Measurements from ENCODE around the gene CILP2. TPM values are rescaled to one million over a fixed set of nuclear protein-coding genes. Genes with fewer than 3 reads are reported as not detected.
A peak's percentile ranks its signal among the peaks of the same experiment; 100 is the strongest.

Gene CILP2
- total RNA-seq, 4 donors from 2014 or later, result 0.19 to 0.27 TPM; not detected in 2

- ATAC-seq, result peak; percentile 23
- Histone ChIP-seq H3K9me3 (no peaks in the 10 kb centered on the region), H3K4me1 (no peaks in the 10 kb centered on the region), H3K27me3 (peaks cover 47% of the 10 kb centered on the region), H3K36me3 (no peaks in the 10 kb centered on the region), H3K27ac (no peak overlapping the region), H3K4me3 (no peak overlapping the region)
- WGBS, 2 donors (ENCODE audit: low coverage in 1 of 2), result 10% methylated on average over 2 of the region's 6 CpGs; no CpG with 5 or more reads in 1 of the 2 donors
- TF ChIP-seq POLR2A (IDR thresholded peaks at IDR 0.05) (no peak), CTCF (IDR thresholded peaks at IDR 0.05) (peak in 1 of 4 experiments; percentile 38)
These were observed 14.7 kb downstream of the CILP2 start for GRCh38 chr19:19552798-19553197.

DNA sequence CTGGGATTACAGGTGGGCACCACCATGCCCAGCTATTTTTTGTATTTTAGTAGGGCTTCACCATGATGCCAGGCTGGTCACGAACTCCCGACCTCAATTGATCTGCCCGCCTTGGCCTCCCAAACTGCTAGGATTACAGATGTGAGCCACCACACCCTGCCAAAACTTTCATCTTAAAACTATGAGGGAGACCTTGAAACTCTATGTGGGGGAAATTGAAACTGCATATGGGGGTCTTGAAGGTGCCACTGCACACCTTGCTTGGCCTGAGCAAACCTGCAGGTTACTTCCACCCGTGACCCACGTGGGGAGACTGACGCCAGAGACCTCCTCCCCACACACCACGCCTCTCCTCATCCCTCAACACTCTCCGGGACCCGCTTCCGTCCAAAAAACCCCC lies 15.6 kb downstream of the CILP2 start:
- H3K27me3 ChIP-seq, result peaks cover 39% of the 10 kb centered on the region
- no peak overlapping the region for H3K4me3 ChIP-seq
- WGBS, 2 donors (ENCODE audit: low coverage in 1 of 2), result 81 to 89% methylated on average over 3 to 5 of the region's 10 CpGs
- no peaks in the 10 kb centered on the region for H3K36me3 ChIP-seq
- H3K4me1 ChIP-seq, result no peaks in the 10 kb centered on the region
- TF ChIP-seq CTCF (IDR thresholded peaks at IDR 0.05) (no peak), POLR2A (IDR thresholded peaks at IDR 0.05) (no peak), EP300 (IDR thresholded peaks at IDR 0.05) (no peak), POLR2AphosphoS5 (IDR thresholded peaks at IDR 0.05) (no peak)
- ATAC-seq, result no peak
- H3K27ac ChIP-seq, result no peak overlapping the region
- H3K9me3 ChIP-seq, result no peaks in the 10 kb centered on the region

GRCh38 chr19:19554074-19555023 lies 16.3 kb downstream of the CILP2 start:
- Histone ChIP-seq H3K27me3 (peaks cover 32% of the 10 kb centered on the region), H3K9me3 (no peaks in the 10 kb centered on the region), H3K27ac (no peak overlapping the region), H3K4me3 (no peak overlapping the region), H3K4me1 (no peaks in the 10 kb centered on the region), H3K36me3 (no peaks in the 10 kb centered on the region)
- 20 to 38% methylated on average over 3 to 8 of the region's 34 CpGs for WGBS, 2 donors (ENCODE audit: low coverage in 1 of 2)
- peak; percentile 22 for ATAC-seq
- TF ChIP-seq POLR2AphosphoS5 (IDR thresholded peaks at IDR 0.05), result no peak
- TF ChIP-seq CTCF (IDR thresholded peaks at IDR 0.05), result peak in 3 of 4 experiments; percentile 36 to 80 (median 59)

DNA sequence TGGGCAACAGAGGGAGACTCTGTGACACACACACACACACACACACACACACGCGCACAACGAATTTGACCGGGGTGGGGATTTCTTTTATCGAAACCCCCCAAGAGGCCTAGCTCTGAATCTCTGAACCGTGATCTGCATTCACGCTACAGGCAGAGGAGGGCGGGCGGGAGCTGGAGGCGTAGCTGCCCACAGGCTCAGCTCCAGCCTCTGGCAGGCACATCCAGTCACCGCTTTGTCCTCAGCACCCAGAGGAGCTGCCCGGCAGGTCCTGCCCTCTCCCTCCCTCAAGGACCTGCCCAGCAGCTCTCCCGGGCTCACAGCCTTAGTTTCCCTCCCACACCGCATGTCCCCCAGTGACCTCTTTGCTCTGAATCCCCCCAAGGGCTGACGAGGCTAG lies 20.0 kb downstream of the CILP2 start:
- no peaks in the 10 kb centered on the region for H3K4me1 ChIP-seq
- H3K4me3 ChIP-seq, result no peak overlapping the region
- TF ChIP-seq CTCF (IDR thresholded peaks at IDR 0.05) (no peak), POLR2A (IDR thresholded peaks at IDR 0.05) (no peak), POLR2AphosphoS5 (IDR thresholded peaks at IDR 0.05) (no peak), EP300 (IDR thresholded peaks at IDR 0.05) (no peak)
- ATAC-seq, result no peak
- WGBS, 2 donors (ENCODE audit: low coverage in 1 of 2), result 67 to 69% methylated on average over 1 to 3 of the region's 15 CpGs
- no peak overlapping the region for H3K27ac ChIP-seq
- peaks cover 15% of the 10 kb centered on the region for H3K27me3 ChIP-seq
- H3K9me3 ChIP-seq, result no peaks in the 10 kb centered on the region
- no peaks in the 10 kb centered on the region for H3K36me3 ChIP-seq

- no peaks in the 10 kb centered on the region for H3K9me3 ChIP-seq
- no peak overlapping the region for H3K27ac ChIP-seq
- H3K4me3 ChIP-seq, result no peak overlapping the region
- 20 to 100% methylated on average over 1 of the region's 16 CpGs for WGBS, 2 donors (ENCODE audit: low coverage in 1 of 2)
- H3K4me1 ChIP-seq, result no peaks in the 10 kb centered on the region
- H3K36me3 ChIP-seq, result no peaks in the 10 kb centered on the region
- peaks cover 15% of the 10 kb centered on the region for H3K27me3 ChIP-seq
- ATAC-seq, result no peak
- TF ChIP-seq POLR2AphosphoS5 (IDR thresholded peaks at IDR 0.05) (no peak), EP300 (IDR thresholded peaks at IDR 0.05) (no peak), POLR2A (IDR thresholded peaks at IDR 0.05) (no peak), CTCF (IDR thresholded peaks at IDR 0.05) (no peak)
These were observed 20.6 kb downstream of the CILP2 start for GRCh38 chr19:19558636-19559035.
